Right lobe of liver (tissue), 4 donors: ENCODE measurements around the gene ART5.

Source experiments
- POLR2A ChIP-seq: fragments of 450-650 bp; IDR thresholded peaks from one replicate; pipeline ENCODE4 v1.6.1; 2017; ENCODE audit warnings: antibody characterized with exemption, mild to moderate bottlenecking
- TF ChIP-seq, protein P1 (sequence below), 4 donors: fragments of 200-600 bp in 3 of 4; fragments of 450-650 bp in 1 of 4; IDR thresholded peaks; one replicate each; pipeline versions ENCODE4 v1.5.1 to v1.8.0; 2016 to 2022; ENCODE audit warnings: antibody characterized with exemption in 4 of 4, mild to moderate bottlenecking in 2 of 4
- donor health status: DM: no; HTN: no; CAD: no.
- donor health status: DM: no; HTN: no; CAD: no.
- donor health status: DM: no; HTN: yes; CAD: no.

DNA sequence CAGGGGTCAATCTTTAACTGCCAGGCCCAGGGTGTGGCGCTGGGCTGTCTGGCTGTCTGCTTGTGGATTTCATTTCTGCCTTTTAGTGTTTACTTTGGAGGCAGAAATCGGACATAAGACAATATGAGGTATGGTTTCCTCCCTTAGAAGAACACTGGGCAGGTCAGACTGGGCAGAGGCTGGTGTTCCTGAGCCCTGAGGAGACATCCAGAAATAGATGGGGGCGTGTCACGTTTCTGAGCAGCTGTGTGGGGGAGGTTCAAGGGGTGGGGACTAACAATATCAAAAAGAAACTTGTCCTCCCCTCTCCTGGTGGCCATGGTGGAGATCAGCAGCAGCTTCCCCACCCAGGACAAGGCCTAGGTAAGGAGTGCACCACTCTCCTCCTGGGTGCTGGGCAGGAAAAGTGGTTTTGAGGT, 3.0 kb upstream of the ART5 start, which contains the start of gene ART1:
- no peak for TF ChIP-seq POLR2A
- TF ChIP-seq, protein P1, sequence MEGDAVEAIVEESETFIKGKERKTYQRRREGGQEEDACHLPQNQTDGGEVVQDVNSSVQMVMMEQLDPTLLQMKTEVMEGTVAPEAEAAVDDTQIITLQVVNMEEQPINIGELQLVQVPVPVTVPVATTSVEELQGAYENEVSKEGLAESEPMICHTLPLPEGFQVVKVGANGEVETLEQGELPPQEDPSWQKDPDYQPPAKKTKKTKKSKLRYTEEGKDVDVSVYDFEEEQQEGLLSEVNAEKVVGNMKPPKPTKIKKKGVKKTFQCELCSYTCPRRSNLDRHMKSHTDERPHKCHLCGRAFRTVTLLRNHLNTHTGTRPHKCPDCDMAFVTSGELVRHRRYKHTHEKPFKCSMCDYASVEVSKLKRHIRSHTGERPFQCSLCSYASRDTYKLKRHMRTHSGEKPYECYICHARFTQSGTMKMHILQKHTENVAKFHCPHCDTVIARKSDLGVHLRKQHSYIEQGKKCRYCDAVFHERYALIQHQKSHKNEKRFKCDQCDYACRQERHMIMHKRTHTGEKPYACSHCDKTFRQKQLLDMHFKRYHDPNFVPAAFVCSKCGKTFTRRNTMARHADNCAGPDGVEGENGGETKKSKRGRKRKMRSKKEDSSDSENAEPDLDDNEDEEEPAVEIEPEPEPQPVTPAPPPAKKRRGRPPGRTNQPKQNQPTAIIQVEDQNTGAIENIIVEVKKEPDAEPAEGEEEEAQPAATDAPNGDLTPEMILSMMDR (IDR thresholded peaks at IDR 0.05) = no peak
